ENCODE results near the gene SKI. TPM values are rescaled to one million over a fixed set of nuclear protein-coding genes. Genes with fewer than 3 reads are reported as not detected.

Gene SKI
- total and polyA plus RNA-seq, 2 donors (not counting 1 experiment from before 2014, with no cell fraction given): 11.6 to 21.8 TPM

GRCh38 chr1:2352897-2353550, 124.9 kb downstream of the SKI start:
- H3K79me2 ChIP-seq (ENCODE audit: control insufficient read depth, insufficient read depth, low read length): no peaks in the 10 kb centered on the region
- DNase-seq (ENCODE audit: low read depth in 2 of 2): no peak
- H4K20me1 ChIP-seq (ENCODE audit: control insufficient read depth, extremely low read depth, insufficient read depth, low read length): no peaks in the 10 kb centered on the region
- no peak overlapping the region for H3K27ac ChIP-seq (ENCODE audit: insufficient read depth, low read length)
- H3K4me1 ChIP-seq (ENCODE audit: control insufficient read depth, extremely low read depth, insufficient read depth, low read length): no peaks in the 10 kb centered on the region
- no peaks in the 10 kb centered on the region for H3K27me3 ChIP-seq (ENCODE audit: control insufficient read depth, insufficient read depth, low read length)
- no peak overlapping the region for H3K4me3 ChIP-seq (replicated peaks in 1 of 4; ENCODE audit: control extremely low read depth in 1 of 4, insufficient read depth in 1 of 4, low read depth in 3 of 4, low read length in 4 of 4)
- no peaks in the 10 kb centered on the region for H3K36me3 ChIP-seq (ENCODE audit: control insufficient read depth, insufficient read depth, low read length)
- no peak overlapping the region for H2AFZ ChIP-seq (ENCODE audit: low read length)
- no peak overlapping the region for H3K4me2 ChIP-seq (ENCODE audit: extremely low read depth, insufficient read depth, low read length)
- TF ChIP-seq EZH2 (IDR thresholded peaks at IDR 0.05; ENCODE audit: low read length, missing control alignments): no peak
- TF ChIP-seq, protein P1, sequence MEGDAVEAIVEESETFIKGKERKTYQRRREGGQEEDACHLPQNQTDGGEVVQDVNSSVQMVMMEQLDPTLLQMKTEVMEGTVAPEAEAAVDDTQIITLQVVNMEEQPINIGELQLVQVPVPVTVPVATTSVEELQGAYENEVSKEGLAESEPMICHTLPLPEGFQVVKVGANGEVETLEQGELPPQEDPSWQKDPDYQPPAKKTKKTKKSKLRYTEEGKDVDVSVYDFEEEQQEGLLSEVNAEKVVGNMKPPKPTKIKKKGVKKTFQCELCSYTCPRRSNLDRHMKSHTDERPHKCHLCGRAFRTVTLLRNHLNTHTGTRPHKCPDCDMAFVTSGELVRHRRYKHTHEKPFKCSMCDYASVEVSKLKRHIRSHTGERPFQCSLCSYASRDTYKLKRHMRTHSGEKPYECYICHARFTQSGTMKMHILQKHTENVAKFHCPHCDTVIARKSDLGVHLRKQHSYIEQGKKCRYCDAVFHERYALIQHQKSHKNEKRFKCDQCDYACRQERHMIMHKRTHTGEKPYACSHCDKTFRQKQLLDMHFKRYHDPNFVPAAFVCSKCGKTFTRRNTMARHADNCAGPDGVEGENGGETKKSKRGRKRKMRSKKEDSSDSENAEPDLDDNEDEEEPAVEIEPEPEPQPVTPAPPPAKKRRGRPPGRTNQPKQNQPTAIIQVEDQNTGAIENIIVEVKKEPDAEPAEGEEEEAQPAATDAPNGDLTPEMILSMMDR (conservative IDR thresholded peaks at IDR 0.05 in 1 of 2, IDR thresholded peaks at IDR 0.05 in 1 of 2; ENCODE audit: low read depth in 1 of 2, low read length in 2 of 2): no peak
- no peak overlapping the region for H3K9ac ChIP-seq (ENCODE audit: insufficient read depth, low read length)
- H3K9me3 ChIP-seq (ENCODE audit: control insufficient read depth, insufficient read depth, low read depth, low read length): no peaks in the 10 kb centered on the region

- Histone ChIP-seq H3K9ac (ENCODE audit: insufficient read depth, low read length) (no peak overlapping the region), H2AFZ (ENCODE audit: low read length) (no peak overlapping the region), H3K4me3 (replicated peaks in 1 of 4; ENCODE audit: control extremely low read depth in 1 of 4, insufficient read depth in 1 of 4, low read depth in 3 of 4, low read length in 4 of 4) (no peak overlapping the region), H3K4me1 (ENCODE audit: control insufficient read depth, extremely low read depth, insufficient read depth, low read length) (no peaks in the 10 kb centered on the region), H3K4me2 (ENCODE audit: extremely low read depth, insufficient read depth, low read length) (no peak overlapping the region), H4K20me1 (ENCODE audit: control insufficient read depth, extremely low read depth, insufficient read depth, low read length) (no peaks in the 10 kb centered on the region), H3K9me3 (ENCODE audit: control insufficient read depth, insufficient read depth, low read depth, low read length) (no peaks in the 10 kb centered on the region), H3K27ac (ENCODE audit: insufficient read depth, low read length) (no peak overlapping the region), H3K79me2 (ENCODE audit: control insufficient read depth, insufficient read depth, low read length) (no peaks in the 10 kb centered on the region), H3K27me3 (ENCODE audit: control insufficient read depth, insufficient read depth, low read length) (no peaks in the 10 kb centered on the region), H3K36me3 (ENCODE audit: control insufficient read depth, insufficient read depth, low read length) (no peaks in the 10 kb centered on the region)
- DNase-seq (ENCODE audit: low read depth in 2 of 2): no peak
- TF ChIP-seq EZH2 (IDR thresholded peaks at IDR 0.05; ENCODE audit: low read length, missing control alignments): no peak
- TF ChIP-seq, protein P1 (conservative IDR thresholded peaks at IDR 0.05 in 1 of 2, IDR thresholded peaks at IDR 0.05 in 1 of 2; ENCODE audit: low read depth in 1 of 2, low read length in 2 of 2): no peak
Observed at GRCh38 chr1:2353551-2354438, 125.7 kb downstream of the SKI start.

- no peaks in the 10 kb centered on the region for H4K20me1 ChIP-seq (ENCODE audit: control insufficient read depth, extremely low read depth, insufficient read depth, low read length)
- H2AFZ ChIP-seq (ENCODE audit: low read length): no peak overlapping the region
- no peak overlapping the region for H3K9ac ChIP-seq (ENCODE audit: insufficient read depth, low read length)
- H3K36me3 ChIP-seq (ENCODE audit: control insufficient read depth, insufficient read depth, low read length): no peaks in the 10 kb centered on the region
- no peak overlapping the region for H3K27ac ChIP-seq (ENCODE audit: insufficient read depth, low read length)
- no peak for TF ChIP-seq EZH2 (IDR thresholded peaks at IDR 0.05; ENCODE audit: low read length, missing control alignments)
- TF ChIP-seq, protein P1 (conservative IDR thresholded peaks at IDR 0.05 in 1 of 2, IDR thresholded peaks at IDR 0.05 in 1 of 2; ENCODE audit: low read depth in 1 of 2, low read length in 2 of 2): no peak
- H3K79me2 ChIP-seq (ENCODE audit: control insufficient read depth, insufficient read depth, low read length): no peaks in the 10 kb centered on the region
- H3K27me3 ChIP-seq (ENCODE audit: control insufficient read depth, insufficient read depth, low read length): no peaks in the 10 kb centered on the region
- no peaks in the 10 kb centered on the region for H3K4me1 ChIP-seq (ENCODE audit: control insufficient read depth, extremely low read depth, insufficient read depth, low read length)
- no peak overlapping the region for H3K4me3 ChIP-seq (replicated peaks in 1 of 4; ENCODE audit: control extremely low read depth in 1 of 4, insufficient read depth in 1 of 4, low read depth in 3 of 4, low read length in 4 of 4)
- no peak overlapping the region for H3K4me2 ChIP-seq (ENCODE audit: extremely low read depth, insufficient read depth, low read length)
- H3K9me3 ChIP-seq (ENCODE audit: control insufficient read depth, insufficient read depth, low read depth, low read length): no peaks in the 10 kb centered on the region
- no peak for DNase-seq (ENCODE audit: low read depth in 2 of 2)
Observed at GRCh38 chr1:2354511-2355372, 126.6 kb downstream of the SKI start.
